CD4-positive, alpha-beta T cell treated with Interleukin-1 beta for 1 hour (primary cell): ENCODE measurements around the gene ONECUT3.
"Not testable (repeated sequence)": the region's sequence is repeated elsewhere in the genome, so short reads cannot be mapped to it uniquely, and the experiment has no call there.

Source experiments
- DNase-seq, 2 donors: peaks; one replicate each; pipeline ENCODE4 v3.0.0-alpha.2; 2020 to 2022

Gene ONECUT3

GRCh38 chr19:1756705-1757465 lies 3.6 kb downstream of the ONECUT3 start:
- DNase-seq = no peak

- DNase-seq = no peak
These were observed 4.3 kb downstream of the ONECUT3 start for GRCh38 chr19:1757468-1758230.

GRCh38 chr19:1758231-1758577 lies 4.9 kb downstream of the ONECUT3 start:
- DNase-seq = no peak

- DNase-seq = no peak
These were observed 5.9 kb downstream of the ONECUT3 start for GRCh38 chr19:1758959-1759903.

- no peak for DNase-seq
These were observed 6.7 kb downstream of the ONECUT3 start for GRCh38 chr19:1760020-1760419.

- DNase-seq = not testable (repeated sequence)
These were observed 7.7 kb downstream of the ONECUT3 start for GRCh38 chr19:1760786-1761527.

GRCh38 chr19:1761528-1762242 lies 8.4 kb downstream of the ONECUT3 start:
- DNase-seq = no peak

GRCh38 chr19:1762243-1763117 lies 9.2 kb downstream of the ONECUT3 start:
- no peak for DNase-seq

GRCh38 chr19:1763648-1764639 lies 10.6 kb downstream of the ONECUT3 start:
- no peak for DNase-seq

- DNase-seq = no peak
These were observed 11.4 kb downstream of the ONECUT3 start for GRCh38 chr19:1764729-1765128.

- no peak for DNase-seq
These were observed 12.1 kb downstream of the ONECUT3 start for GRCh38 chr19:1765232-1765903.

- DNase-seq = no peak
These were observed 12.8 kb downstream of the ONECUT3 start for GRCh38 chr19:1765904-1766799.

- DNase-seq = no peak
These were observed 13.6 kb downstream of the ONECUT3 start for GRCh38 chr19:1766800-1767352.

- DNase-seq = peak; percentile 37 to 59
These were observed 14.2 kb downstream of the ONECUT3 start for GRCh38 chr19:1767464-1767933.

GRCh38 chr19:1768248-1768647 lies 14.9 kb downstream of the ONECUT3 start:
- no peak for DNase-seq

- no peak for DNase-seq
These were observed 15.8 kb downstream of the ONECUT3 start for GRCh38 chr19:1768918-1769644.

GRCh38 chr19:1769645-1769985 lies 16.3 kb downstream of the ONECUT3 start:
- no peak for DNase-seq
